HG02852 (cell line): Measurements from ENCODE around the gene CDH6.
A peak's percentile ranks its signal among the peaks of the same experiment; 100 is the strongest.

Source experiments
- ATAC-seq: cut with Tn5 transposase; IDR thresholded peaks from one replicate; pipeline ENCODE4 v1.9.1; 2021; ENCODE audit warnings: mild to moderate bottlenecking, moderate library complexity; ENCODE audit not compliant: unreplicated experiment

Gene CDH6

DNA sequence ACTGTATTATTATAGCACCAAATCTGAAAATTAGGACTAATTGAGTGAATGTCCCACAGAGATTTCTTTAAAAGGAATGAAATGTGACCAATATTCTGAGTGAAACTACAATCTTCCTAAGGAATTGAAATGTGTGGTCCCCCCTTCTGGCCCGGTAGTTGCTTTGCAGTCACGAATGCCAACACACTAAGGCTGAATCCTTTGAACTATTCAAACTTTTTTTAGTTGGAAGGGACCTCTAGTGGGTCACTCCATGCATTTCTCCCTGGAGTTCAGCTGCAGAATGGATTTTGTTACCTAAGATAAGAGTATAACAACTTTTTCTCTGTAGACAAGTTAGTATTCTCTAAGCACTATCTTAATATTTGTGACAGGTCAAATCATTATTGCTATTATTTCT is 2.8 kb downstream of the CDH6 start:
- ATAC-seq = no peak

DNA sequence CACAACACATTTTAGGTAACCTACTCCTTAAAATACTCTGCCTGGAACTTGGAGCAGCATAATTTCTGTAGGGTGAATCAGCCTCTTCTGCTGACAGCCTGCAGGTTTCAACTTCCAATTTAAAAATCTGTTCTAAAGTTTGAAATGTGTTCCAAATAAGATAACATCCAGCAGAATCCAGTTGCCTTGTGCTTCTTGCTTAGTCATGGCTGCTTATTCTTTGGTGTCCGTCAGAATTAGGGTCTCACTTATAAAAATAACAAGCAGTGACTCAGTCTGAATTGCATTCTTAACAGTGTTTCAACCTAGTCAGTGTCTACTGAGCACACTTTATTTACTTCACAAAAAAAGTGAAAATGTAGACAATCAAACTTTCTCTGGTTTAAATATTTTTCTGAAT is 3.7 kb downstream of the CDH6 start:
- no peak for ATAC-seq

DNA sequence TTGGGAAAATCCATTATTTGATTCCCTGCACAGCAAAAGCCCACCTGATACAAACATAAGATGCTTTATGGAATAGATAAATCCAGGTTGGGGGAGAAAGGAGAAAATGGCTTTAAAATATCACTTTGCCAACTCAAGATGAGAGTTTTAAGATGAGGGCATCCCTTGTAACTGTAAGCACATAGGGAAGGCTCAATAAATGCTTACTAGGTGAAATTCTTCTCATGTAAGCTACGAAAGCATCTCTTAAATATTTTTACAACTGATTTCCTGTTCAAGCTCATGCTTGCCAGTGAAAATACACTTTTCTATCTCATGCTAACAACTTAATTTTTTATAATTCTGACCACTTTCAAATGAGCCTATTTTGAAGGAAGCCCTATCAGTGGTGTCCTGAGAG is 11.5 kb downstream of the CDH6 start:
- ATAC-seq = no peak

DNA sequence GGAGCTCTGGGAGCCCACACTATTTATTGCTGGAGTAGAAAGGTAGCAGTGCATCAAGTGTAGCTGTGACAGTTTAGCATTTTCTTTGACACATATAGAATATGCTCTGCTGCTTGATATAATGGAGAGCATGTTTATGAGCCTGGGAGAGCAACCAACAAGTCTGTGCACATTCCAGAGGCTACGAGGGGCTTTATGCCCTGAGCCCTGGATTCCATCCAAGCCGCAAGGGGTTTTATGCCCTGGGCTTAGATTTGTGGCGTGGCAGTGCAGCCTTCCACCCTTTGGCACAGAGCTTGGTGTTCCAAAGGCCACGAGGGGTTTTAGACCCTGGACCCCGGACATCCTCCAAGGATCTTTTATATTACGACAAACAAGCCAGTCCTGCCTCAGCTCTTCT is 14.6 kb downstream of the CDH6 start:
- ATAC-seq = no peak

- no peak for ATAC-seq
Observed at GRCh38 chr5:31209334-31209733, 15.8 kb downstream of the CDH6 start.

DNA sequence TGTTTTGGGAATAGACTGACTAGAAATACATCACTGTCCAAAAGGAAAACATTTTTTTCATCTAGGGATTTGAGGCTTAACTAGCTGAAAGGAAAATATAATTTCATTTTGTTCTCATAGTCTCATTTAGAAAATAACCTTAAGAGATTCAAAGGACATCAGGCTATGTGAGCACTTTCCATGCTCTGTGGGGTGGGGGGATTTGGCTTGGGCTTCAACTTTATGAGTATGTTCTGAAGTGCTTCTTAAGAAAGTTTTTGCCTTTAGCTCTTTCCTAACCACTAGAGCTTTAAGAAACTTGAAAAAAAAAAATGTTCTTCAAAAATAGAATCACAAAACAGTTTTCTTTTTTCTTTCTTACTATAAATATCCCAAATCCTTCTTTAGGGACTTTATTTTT is 17.6 kb downstream of the CDH6 start:
- ATAC-seq = no peak

DNA sequence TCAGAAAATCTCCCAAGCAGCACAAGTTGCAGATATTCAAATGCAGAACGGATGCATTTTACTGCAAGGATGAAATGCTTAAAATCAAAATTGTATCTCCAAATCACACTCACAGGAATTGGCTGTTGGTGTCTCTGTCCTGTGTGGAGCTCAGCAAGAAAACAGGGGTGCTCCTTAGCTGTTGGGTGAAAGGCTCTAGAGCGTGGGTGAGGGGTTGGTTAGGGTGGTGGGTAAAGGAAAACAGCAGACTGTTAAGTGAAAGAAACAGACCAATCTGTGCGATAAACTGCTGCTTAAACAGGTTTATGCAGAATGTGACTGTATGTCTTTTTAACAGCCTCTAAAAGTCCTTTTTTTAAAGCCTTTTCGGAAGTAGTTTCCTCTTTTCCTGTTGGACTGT is 19.8 kb downstream of the CDH6 start:
- ATAC-seq = no peak

DNA sequence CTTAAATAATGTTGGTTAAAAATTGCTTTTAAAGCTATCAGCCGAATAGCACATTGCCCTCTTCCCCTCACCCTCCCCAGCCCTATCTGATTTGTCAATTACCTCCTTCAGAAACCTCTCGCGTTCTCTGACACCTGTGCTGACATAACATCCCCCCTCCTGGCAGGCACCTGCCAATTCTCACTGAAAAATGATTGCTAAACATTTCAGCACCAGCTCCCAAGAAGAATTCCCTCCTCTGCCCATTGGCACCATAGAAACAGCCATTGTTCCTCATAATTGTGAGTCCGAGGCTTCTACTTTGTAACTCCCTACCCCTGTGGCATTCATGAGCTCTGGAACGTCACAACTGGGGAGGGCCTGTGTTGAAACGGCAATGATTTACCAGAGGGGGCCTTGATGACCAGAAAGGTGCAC is 20.2 kb downstream of the CDH6 start:
- no peak for ATAC-seq

DNA sequence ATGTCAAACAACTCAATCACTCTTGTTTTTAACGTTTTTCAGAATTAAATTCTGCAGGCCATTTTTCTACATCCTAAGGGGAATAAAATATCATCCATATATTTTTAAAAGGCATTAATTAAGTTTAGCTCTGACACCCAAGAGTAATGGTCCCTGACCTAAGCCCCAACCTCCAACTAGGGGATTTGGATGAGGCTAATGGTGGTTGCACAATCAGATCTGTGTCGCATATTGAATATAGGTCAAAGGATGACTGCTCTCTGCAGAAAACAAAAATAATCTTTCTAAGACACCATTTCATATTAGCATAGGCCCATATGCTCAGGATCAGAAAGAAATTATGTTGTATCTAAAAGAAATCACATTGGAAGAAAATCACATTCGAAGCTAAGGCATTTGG is 20.7 kb downstream of the CDH6 start:
- no peak for ATAC-seq

- no peak for ATAC-seq
Observed at GRCh38 chr5:31215236-31215635, 21.8 kb downstream of the CDH6 start.

GRCh38 chr5:31217446-31217845 is 24.0 kb downstream of the CDH6 start:
- ATAC-seq = no peak

DNA sequence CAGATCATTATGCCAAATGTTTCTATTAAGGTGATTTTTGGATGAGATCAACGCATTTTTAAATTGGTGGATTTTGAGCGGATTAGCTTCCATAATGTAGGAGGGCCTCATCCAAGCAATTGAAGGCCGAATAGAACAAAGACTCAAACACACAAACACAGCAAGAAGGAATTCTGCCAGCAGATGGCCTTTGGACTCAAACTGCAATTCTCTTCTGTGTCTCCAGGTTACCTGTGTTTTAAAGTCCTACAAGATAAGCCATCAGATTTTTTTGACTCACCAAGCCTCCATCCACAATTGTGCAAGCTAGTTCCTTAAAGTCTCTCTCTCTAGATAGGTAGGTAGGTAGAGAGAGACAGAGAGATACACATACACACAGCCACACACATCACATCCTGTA is 25.5 kb downstream of the CDH6 start:
- no peak for ATAC-seq

DNA sequence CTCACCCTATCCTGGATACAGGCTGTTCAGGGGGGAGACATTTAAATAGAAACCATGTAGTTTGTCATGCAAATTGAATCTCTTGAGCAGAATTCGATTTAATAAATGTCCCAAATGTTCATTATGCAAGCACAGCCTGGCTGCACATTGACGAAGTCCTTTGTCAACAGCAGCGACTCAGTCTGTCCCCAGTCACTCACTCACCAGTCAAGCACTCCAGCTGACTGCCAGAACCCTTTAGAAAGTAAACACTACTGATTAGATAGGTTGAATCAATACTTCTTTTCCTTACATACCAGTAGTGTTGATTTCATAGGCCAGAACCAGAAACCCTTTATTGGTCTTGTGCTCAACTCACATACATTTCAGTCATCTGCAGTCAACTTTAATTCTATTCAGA is 27.5 kb downstream of the CDH6 start:
- no peak for ATAC-seq

GRCh38 chr5:31225118-31225517 is 31.6 kb downstream of the CDH6 start:
- no peak for ATAC-seq

GRCh38 chr5:31225613-31226012 is 32.1 kb downstream of the CDH6 start:
- ATAC-seq = no peak

DNA sequence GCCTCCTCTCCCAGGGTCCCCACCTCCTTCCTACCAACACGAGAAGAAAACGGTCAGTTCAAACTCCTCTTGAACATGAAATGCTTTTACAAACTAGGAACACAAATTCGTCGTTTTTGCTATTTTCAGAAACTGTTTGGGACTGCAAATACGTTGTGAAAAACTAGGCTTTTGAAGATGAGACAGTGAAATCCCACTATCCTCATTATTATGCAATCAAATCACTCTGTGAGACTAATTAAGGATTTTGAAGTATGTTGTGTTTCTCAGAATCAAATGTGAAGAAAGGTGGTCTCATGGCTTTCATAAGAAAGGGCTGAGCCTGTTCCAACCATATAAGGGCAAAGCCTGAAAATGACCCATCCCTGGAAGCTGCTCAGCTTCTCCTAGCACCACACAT is 33.2 kb downstream of the CDH6 start:
- ATAC-seq = no peak

DNA sequence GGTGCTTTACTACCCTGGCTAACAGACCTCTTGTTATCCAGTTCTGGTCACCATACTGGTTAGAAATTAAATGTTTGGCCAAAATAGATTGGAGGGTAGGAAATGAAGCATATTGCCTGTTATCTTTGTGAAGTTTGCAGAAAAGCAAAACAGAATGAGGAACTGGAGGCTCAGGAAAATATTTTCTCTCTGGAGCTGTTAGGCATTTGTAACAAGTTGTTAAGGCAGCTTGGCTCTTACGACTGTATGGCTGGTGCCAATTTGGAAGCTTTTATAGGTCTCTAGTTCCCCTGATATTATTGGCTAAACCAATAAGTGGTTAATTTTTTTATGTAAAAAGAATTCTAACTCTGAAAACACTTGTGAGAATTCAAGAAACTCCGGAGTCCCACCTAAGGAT is 35.8 kb downstream of the CDH6 start:
- ATAC-seq = no peak

DNA sequence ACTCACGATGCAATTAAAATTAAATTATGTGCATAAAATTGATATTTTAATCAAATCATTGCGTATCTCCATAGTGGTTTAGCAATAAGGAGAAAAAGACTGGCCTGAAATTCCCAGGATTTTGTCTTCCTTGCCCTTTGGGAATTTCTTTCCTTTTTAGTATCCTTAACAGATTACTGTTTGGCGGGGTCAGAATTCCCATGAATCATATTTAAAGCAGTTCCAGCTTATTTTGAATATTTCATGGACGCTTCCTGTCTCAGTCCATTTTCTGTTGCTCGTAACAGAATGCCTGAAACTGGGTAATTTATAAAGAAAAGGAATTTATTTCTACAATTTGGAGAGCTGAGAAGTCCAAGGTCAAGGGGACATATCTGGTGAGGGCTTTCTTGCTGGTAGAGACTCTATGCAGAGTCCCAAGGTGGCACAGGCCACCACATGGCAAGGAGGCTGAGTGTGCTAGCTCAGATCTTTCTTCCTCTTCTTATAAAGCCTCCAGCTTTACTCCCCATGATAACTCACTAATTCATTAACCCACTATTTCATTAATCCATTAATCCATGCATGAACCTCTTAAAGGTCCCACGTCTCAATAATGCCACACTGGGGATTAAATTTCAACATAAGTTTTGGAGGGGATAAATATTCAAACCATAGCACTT is 37.8 kb downstream of the CDH6 start:
- ATAC-seq = no peak

GRCh38 chr5:31232273-31232888 is 38.9 kb downstream of the CDH6 start:
- ATAC-seq = peak; percentile 77

- no peak for ATAC-seq
Observed at GRCh38 chr5:31235381-31235780, 41.9 kb downstream of the CDH6 start.

DNA sequence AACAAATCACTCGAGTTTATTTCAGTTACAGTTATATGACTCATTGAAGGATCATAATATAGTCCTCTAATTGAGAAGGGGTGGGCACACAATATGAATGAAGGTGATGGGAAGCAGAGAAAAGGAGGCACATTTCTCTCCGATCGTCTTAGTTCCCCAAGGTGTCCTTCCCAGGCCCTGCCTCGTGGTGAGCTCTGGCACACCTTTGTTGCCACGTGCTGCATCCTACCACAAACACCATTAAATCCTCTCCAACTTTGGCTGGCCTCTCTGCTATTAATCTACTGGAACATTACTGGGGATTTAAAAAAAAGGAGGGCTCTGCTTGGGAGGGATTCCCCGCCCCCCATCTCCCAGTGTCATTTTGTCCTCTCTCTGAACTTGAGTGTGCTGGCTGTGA is 42.9 kb downstream of the CDH6 start:
- ATAC-seq = no peak

- no peak for ATAC-seq
Observed at GRCh38 chr5:31237174-31237573, 43.7 kb downstream of the CDH6 start.

- ATAC-seq = no peak
Observed at GRCh38 chr5:31238497-31238896, 45.0 kb downstream of the CDH6 start.
